GM19238 (cell line): ENCODE measurements around the gene SSX2IP.
"Not testable (repeated sequence)": the region's sequence is repeated elsewhere in the genome, so short reads cannot be mapped to it uniquely, and the experiment has no call there.

Source experiments
- DNase-seq: peaks from one replicate; pipeline ENCODE4 v3.0.0; 2011; ENCODE audit warnings: low spot score; ENCODE audit not compliant: insufficient read length

SSX2IP gene, protein sequence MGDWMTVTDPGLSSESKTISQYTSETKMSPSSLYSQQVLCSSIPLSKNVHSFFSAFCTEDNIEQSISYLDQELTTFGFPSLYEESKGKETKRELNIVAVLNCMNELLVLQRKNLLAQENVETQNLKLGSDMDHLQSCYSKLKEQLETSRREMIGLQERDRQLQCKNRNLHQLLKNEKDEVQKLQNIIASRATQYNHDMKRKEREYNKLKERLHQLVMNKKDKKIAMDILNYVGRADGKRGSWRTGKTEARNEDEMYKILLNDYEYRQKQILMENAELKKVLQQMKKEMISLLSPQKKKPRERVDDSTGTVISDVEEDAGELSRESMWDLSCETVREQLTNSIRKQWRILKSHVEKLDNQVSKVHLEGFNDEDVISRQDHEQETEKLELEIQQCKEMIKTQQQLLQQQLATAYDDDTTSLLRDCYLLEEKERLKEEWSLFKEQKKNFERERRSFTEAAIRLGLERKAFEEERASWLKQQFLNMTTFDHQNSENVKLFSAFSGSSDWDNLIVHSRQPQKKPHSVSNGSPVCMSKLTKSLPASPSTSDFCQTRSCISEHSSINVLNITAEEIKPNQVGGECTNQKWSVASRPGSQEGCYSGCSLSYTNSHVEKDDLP

DNA sequence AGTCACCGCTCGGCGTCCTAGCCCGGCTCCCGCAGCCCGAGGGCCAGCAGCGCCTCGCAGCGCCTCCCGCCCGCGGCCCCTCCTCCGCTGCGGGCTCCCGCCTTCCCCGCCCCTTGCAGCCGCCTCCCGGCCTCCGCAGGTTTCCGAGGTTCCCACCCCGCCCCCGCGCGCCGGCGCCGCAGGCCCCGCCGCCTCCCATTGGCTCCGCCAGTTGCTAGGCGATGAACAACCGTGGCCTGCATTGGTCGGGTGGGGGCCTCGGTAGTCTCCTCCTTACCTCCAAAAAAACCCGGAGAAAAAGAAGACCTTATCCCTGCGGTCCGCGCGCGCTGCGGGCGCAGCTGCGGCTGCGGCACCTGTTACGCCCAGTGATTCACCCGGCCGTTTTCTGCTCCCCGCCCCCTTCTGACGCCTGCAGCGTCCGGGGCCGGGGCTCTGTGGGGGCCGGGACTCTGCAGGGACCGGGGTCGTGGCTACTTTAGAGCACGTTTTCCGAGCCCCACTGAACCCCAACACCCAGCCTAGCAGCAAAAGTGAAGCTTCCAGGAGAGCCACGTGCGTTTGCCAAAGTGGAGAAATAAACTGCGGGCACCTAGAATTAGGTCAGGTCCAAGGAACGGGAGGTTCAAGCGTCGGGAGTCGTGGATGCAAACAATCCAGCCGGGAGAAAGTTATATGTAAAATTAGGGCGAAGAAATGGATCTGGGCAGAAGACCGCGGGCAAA lies at the start of gene SSX2IP:
TSS of gene SSX2IP (minus strand) at position 65 of the 725 bp plus-strand sequence. CDS start 19,242 bp downstream, outside the sequence.
- peak; percentile 88 for DNase-seq

DNA sequence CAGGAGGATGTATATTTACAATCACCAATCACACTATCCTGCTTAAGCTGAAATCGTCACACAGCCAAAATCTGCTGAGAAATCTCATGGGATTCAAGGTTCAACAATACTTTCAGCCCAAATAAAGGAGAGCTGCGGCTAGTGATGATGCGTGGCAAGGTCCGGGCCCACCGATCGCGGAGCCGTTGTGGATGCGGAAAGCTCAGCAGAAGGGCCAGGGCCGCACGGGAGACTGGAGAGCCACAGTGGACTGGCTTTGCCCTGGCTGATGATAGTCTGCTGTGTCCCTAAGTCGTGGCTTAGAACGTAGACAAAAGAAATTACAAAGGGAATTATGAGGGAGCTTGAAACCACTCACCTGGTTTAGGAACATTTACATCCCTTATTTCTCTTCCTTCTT lies 48.0 kb upstream of the SSX2IP start:
- no peak for DNase-seq

DNA sequence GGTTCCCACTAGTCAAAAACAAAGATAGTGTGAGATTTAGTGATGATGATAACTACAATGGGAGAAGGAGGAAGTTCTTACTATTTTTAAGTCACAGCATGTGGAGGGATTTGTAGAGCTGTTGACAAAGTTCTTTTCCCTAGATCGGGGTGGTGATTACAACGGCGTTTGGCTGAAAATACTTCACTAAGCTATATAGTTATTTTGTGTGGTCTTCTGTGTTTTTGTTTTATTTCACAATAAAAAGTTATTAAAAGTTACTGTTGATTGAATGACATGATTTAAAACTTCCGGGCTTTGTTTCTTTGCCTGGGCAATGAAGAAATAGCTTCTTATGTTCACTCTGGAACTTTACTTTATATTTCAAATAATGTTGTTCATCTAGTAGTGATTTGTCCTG lies 47.3 kb upstream of the SSX2IP start:
- DNase-seq, result no peak

DNA sequence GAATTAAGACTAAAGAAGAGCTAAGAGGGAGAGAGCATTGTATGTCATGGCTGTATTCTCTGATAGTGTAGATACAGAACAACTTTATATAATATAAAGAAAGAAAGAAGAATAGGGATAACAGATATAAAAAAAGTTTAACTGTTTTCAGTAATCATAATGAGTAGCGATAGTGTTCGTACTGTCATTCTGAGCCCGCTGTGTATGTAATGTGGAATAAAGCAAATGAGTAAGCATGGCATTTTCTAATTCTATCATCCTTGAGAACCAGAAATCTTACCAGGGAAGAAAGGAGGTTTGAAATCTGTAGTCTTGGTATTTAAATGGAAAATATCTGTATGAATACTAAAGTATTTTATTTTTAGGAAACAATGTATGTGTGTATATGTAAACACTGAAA lies 46.7 kb upstream of the SSX2IP start:
- no peak for DNase-seq

DNA sequence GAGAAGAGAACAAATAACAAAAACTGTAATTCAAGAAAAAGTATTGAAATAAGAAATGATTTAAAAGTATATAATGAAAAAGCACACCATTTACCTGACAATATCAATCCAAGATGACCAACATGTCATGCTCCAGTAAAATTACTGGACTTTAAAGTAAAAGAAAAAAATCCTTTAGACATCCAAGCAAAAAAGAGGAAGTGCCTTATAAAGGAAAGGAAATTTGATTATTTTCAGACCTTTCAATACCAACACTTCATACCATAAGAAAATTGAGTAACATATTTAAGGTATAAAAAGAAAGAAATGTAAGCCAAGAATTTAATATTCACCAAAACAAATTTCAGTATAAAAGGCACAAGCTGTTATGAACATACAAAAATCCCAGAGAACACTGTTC lies 46.2 kb upstream of the SSX2IP start:
- DNase-seq, result no peak

DNA sequence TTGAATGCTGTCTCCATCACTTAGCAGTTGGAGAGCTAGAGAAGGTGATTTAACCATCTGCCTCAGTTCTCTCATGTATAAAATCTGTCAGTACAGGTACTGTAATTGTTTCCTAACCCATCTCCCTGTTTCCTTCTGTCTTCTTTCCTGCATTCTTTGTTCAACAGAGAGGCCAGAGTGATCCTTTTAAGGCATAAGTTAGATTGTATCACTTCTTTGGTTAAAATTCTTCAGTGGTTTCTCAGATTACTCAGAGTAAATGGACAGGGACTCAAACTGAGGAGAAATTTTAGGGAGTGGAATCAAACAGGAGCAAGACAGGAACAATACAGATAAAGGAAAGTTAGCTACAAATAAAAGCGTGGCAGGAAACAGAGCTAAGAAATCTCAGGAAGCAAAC lies 45.2 kb upstream of the SSX2IP start:
- DNase-seq, result no peak

DNA sequence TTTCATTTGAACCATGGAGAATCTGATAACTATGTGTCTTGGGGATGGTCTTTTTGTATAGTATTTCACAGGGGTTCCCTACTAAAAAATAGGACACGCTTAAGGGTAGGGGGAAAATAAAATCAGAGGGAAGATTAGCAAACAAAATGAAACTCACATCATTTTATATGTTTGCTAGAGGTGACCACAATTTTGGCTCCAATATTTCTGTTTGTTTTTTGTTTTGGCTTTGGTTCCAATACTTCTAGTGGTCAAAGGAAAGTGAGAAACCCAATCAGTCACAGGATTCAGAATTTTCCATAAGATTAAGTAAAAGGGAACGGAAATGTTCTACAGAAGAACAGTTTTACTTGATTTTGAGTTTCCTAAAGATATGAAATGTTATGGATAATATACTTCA lies 42.3 kb upstream of the SSX2IP start:
- DNase-seq, result no peak

DNA sequence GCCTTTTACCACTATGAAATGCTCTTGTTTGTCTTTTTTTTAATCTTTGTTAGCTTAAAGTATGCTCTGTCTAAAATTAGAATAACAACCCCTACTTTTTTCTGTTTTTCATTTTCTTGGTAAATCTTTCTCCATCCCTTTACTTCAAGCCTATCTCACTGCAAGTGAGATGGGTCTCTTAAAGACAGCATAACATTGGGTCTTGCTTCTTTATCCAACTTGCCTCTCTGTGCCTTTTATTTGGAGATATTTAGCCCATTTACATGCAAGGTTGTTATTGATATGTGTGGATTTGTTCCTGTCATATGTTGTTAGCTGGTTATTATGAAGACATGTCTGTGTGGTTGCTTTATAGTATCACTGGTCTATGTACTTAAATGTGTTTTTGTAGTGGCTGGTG lies 41.3 kb upstream of the SSX2IP start:
- no peak for DNase-seq

DNA sequence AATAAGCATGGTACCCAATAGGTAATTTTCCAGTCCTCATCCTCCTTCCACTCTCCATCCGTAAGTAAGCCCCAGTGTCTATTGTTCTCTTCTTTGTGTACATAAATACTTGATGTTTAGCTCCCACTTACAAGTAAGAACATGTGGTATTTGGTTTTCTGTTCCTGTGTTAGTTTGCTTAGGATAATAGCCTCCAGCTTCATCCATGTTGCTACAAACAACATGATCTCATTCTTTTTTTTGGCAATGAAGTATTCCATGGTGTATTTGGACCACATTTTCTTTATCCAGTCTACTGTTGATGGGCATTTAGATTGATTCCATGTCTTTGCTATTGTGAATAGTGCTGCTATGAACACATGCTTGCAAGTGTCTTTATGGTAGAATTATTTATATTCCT lies 37.5 kb upstream of the SSX2IP start:
- not testable (repeated sequence) for DNase-seq

DNA sequence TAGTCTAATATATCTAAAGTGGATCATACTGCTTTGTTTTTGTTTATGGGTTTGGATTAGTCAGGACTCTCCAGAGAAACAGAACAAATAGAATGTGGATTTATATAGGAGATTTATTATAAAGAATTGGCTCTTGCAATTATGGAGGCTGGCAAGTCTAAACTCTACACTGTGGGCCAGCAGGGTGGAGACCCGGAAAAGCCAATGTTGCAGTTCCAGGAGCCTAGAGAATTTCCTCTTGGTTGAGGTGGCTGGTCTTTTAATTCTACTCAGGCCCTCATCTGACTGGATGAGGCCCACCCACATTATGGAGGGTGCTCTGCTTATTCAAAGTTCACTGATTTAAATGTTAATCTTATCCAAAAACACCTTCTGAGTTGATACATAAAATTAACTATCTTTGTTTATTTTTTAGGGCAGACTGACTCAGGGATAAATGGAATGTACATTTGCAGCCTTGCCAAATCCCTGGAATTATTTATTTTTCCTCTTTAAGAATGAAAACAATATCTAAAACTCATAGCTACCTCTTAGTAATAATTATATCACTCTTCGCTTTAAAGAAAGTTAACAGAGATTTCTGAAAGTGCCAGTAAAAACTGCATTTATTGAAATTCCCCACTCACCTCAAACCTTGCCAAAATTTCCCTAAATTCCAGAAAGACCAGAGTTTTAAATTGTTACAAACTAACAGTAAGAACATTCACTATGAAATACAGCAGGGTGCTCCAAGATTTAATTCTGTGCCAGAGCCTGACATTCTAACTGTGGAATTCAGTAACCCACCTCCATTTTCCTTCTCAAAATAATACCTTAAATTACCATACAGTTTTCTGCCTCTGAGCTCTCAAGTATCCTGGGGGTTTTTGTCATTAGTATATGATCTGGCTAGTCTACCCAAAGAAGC lies 36.6 kb upstream of the SSX2IP start:
- no peak for DNase-seq

DNA sequence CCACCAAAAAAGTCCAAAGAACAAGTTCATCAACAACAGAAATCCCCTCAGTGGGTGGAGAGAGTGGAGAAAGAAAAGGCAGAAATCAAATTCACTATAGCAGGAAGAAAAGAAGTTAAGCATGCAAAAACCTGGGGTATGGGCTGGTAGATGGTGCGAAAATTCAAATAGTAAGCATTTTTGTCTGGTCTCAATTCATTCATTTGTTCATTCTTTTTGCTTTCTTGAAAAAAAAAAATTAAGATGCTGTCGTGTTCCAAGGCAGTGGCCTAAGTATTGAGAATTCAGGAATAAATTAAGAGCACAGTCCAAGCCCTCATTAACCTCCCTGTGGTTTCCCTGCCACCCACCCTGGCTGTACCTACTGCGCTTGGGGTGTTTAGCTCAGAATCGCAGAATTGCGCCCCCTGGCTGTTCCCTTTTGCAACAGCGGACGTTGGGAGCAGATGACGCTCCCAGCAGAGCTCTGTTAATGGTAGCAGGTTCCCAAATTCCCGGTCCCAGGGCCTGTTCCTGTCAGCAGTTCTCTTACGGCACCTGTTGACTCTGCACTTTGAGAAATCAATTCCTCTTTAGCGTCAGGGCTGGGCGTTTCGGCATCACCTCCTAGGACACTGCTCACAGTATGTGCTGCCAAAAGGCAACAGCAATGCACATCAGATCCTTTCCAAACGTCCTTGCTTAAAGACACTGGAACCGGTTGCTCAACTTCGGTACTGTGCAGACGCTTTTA lies 34.0 kb upstream of the SSX2IP start:
- DNase-seq, result no peak

DNA sequence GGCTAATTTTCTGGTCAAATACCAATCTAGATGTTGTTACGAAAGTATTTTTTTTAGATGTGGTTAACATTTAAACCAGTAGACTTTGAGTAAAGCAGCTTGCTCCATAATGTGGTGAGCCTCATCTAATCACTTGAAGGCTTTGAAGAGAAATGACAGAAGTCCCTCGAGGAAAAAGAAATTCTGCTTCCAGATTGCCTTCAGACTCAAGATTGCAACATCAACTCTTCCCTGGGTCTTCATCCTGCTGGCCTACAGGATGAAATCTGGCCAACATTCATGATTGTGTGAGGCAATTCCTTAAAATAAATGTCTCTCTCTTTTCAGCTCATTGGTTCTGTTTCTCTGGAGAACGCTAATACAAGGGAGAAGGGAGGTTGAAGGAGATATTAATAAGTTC lies 32.5 kb upstream of the SSX2IP start:
- DNase-seq, result no peak

DNA sequence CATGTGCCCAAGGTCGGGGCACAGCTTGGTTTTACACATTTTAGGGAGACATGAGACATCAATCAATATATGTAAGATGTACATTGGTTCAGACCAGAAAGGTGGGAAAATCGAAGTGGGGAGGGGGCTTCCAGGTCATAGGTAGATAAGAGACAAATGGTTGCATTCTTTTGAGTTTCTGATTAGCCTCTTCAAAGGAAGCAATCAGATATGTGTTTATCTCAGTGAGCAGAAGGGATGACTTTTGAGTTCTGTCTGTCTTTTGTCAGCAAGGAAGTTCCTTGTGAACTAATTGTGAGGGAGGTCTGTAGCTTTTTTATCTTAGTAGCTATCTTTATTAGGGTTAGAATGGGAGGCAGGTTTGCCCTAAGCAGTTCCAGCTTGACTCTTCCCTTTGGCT lies 31.6 kb upstream of the SSX2IP start:
- DNase-seq, result not testable (repeated sequence)

DNA sequence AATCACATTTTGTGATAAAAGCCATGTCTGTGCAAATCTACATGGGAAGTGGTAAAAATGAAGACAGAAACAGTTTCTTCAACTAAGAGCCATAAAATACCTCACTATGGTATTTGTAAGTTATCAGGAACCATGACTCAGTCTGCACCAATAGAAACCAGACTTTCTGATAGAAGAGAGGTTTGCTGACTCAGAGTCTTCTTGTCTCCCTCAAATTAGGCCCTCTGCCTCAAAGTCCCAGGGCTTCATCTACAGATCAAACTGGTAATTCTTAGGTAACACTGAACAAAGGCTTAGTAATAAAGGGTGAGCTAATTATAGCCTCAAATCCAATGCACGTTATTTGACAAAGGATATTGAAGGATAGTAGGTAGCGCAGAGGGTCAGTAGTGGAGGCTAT lies 30.9 kb upstream of the SSX2IP start:
- no peak for DNase-seq

DNA sequence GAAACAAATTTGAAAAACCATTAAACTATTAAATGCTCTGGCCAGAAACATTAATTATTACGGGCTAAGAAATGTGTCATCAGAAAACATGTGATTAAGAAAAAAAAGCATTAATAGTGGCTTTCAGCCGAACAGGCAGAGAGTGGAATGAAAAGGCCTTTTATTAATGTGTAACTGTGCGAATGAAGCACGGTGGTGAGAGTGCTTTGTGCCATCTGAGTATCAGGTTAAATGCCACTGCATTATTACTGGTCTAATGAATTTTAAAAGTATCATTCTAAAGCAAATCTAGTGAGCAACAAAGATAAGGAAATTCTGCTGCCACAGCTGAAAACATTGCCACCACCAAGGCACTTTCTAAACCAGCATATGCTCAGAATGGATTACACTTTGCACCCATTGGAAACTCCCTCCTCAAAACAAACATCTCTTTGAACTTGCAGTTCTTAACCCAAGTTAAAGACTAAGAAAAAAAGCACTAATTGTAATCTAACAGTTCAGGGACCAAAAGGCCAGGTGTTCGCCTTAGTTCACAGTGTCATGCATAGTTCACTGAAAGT lies 30.0 kb upstream of the SSX2IP start:
- no peak for DNase-seq

DNA sequence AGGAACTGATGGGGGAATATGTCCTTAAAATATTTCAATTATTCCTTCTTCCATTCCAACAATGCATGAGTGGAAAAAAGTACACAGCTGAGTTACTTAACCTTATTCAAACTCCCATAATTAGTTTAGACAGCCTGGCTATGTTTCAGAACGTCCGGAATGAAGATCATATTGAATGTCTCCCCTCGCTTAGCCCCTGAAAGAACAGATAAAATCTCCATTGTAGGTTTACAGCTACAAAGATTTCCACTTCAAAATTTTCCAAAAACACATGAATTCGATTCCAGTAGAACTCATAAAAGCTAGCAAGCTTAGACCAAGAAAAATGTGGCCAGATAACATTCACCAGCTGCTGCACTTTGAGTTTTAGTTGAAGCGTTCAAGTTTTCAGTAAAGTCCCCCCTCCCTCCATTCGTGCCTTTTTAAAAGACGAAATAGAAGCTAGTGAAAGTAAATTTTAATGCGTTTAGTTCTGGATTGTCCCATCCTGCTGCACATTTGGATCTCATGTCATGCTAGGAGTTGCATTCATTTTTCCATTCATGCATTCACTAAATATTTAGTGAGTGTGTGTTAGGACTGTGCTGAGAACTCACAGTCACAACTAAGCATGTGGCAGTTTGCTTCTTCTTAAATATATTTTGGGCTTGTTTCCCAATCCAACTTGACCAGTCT lies 29.4 kb upstream of the SSX2IP start:
- DNase-seq, result no peak

DNA sequence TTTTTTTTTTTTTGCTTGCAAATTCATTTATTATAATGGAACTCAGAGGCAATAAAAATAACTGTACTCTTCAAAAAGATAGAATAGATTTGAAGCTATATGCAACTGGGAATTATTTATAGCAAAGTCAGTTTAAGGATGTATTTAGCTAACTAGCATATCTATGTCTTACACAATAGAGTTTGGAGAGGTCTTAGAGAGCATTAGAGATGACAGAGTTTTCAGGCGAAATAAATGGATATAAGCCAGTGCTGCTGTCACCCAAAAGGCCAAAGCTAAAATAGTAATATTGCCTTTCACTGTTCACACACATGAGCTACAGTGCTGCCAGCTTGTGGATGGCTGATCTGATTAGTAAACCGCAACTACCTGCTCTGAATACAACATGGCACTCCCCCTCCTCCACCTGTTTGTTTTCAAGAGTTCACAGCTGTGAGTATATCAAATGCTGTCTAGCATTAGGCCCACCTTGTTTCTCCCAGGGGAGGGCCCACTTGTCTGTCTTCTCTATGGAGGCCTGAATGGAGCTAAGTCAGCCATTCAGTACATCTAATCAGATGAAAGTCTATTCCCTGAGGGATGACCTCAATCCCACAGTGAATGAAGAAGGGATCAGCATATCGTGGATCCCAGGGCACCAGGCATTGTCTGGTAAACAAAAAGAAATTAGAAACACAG lies 25.2 kb upstream of the SSX2IP start:
- no peak for DNase-seq

DNA sequence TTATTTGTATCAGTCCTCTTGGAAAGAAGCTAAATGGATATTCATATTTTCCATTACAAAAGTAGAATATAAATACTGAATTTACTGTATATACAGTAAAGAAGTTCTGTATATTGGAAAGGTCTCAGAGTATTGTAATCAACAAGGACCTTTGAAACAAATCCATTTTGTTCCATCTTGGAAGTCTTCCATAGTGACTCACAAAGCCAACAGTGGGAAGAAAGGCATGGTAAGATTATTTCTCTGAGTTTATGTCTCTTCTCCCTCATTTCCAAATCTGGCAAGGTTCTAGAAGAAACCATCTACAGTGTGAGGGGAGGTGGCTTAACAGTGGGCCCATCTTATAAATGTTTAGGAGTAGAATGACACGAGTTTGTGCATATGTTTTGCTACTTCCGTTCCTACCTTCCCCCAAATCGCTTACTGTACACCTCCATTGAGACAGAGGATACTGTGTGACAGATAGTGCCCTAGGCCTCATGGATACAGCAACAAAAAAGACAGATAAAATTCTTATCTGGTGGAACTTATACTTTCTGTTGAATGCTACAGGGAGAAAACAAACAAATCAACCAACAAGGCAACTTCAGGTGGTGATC lies 22.1 kb upstream of the SSX2IP start:
- no peak for DNase-seq

DNA sequence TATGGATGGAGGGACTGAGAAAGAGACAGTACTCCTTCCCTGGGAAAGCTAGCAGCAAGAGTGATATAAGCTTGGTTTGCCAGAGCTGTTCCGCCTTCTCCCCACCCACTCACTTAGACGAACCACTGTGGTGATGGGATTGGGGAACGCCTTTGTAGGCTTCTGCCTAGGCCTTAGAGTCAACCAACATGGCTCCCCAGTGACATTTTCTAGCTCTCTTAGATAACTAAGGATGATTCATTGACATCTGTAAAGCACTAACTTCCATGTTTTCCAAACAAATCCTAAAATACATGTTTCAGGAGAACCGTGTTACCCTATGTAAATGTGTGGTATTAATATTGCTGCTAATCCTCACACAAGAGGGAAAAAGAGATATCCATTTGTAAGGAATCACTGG lies 21.6 kb upstream of the SSX2IP start:
- no peak for DNase-seq
